MM.1S (cell line): ENCODE results near the gene ANKDD1A.

Experiments used
- EZH2 ChIP-seq: fragments of 300-600 bp; sonication (generic); optimal IDR thresholded peaks from 2 replicates; pipeline ENCODE3; 2017; ENCODE audit warnings: low read depth, mild to moderate bottlenecking, antibody characterized with exemption, low read length, mixed read lengths
- EZH2phosphoT487 ChIP-seq: fragments of 300-600 bp; sonication (generic); IDR thresholded peaks from 2 replicates; pipeline ENCODE4 v1.6.1; 2018; ENCODE audit warnings: antibody characterized with exemption, low read length
- TF ChIP-seq, protein P1 (sequence below): fragments of 300-600 bp; sonication (generic); IDR thresholded peaks from 2 replicates; pipeline ENCODE4 v1.5.1; 2016; ENCODE audit warnings: antibody characterized with exemption, low read length, mixed read lengths

DNA sequence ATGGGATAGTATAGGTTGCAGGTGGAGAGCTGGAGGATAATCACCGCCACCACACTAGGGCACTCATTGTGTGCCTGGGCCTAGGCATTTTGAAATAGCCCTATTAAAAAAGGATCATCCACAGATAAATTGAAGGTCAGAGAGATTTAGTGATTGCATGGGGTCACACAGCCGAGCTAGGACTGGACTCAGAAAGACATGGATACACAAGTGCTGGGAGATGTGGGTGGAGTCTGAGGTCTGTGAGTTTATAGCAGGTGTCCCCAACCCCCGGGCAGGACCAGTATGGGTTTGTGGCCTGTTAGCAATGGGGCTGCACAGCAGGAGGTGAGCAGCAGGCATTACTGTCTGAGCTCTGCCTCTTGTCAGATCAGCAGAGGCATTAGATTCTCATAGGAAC, 5.3 kb upstream of the ANKDD1A start:
- TF ChIP-seq, protein P1, sequence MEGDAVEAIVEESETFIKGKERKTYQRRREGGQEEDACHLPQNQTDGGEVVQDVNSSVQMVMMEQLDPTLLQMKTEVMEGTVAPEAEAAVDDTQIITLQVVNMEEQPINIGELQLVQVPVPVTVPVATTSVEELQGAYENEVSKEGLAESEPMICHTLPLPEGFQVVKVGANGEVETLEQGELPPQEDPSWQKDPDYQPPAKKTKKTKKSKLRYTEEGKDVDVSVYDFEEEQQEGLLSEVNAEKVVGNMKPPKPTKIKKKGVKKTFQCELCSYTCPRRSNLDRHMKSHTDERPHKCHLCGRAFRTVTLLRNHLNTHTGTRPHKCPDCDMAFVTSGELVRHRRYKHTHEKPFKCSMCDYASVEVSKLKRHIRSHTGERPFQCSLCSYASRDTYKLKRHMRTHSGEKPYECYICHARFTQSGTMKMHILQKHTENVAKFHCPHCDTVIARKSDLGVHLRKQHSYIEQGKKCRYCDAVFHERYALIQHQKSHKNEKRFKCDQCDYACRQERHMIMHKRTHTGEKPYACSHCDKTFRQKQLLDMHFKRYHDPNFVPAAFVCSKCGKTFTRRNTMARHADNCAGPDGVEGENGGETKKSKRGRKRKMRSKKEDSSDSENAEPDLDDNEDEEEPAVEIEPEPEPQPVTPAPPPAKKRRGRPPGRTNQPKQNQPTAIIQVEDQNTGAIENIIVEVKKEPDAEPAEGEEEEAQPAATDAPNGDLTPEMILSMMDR: no peak
- TF ChIP-seq EZH2: no peak
- TF ChIP-seq EZH2phosphoT487: no peak
